Gastrocnemius medialis (tissue), 4 donors: ENCODE results near the gene CYTL1.

Experiments used
- CTCF ChIP-seq, 5 experiments: fragments of 450-650 bp in 3 of 5; fragments of 200-600 bp in 2 of 5; sonication (generic) in 2 of 5; IDR thresholded peaks in 4 of 5; conservative IDR thresholded peaks in 1 of 5; 1 replicate in 4 of 5; 2 replicates in 1 of 5; pipeline ENCODE4 v1.5.1; 2016 to 2019; ENCODE audit warnings: antibody characterized with exemption in 5 of 5, mild to moderate bottlenecking in 3 of 5, moderate library complexity in 3 of 5
- POLR2A ChIP-seq, 2 donors: fragments of 450-650 bp; IDR thresholded peaks; one replicate each; pipeline ENCODE4 v1.6.1; 2017; ENCODE audit warnings: antibody characterized with exemption in 2 of 2, mild to moderate bottlenecking in 2 of 2, moderate library complexity in 2 of 2

- TF ChIP-seq CTCF (IDR thresholded peaks at IDR 0.05 in 4 of 5, conservative IDR thresholded peaks at IDR 0.05 in 1 of 5) (no peak), POLR2A (IDR thresholded peaks at IDR 0.05) (no peak)
Measured at GRCh38 chr4:4990857-4991540, 28.3 kb downstream of the CYTL1 start.
